ENCODE measurements around the gene ANKRD65. TPM values are rescaled to one million over a fixed set of nuclear protein-coding genes. Genes with fewer than 3 reads are reported as not detected.
A peak's percentile ranks its signal among the peaks of the same experiment; 100 is the strongest.

ANKRD65 gene
- total RNA-seq, 1 donor from 2014 or later: 0.15 TPM

GRCh38 chr1:1373051-1373814, 47.8 kb downstream of the ANKRD65 start:
- peaks cover 3% of the 10 kb centered on the region for H4K20me1 ChIP-seq (ENCODE audit: low read depth)
- DNase-seq (ENCODE audit: low spot score): no peak
- H3K27ac ChIP-seq: no peak overlapping the region
- TF ChIP-seq, protein P1, sequence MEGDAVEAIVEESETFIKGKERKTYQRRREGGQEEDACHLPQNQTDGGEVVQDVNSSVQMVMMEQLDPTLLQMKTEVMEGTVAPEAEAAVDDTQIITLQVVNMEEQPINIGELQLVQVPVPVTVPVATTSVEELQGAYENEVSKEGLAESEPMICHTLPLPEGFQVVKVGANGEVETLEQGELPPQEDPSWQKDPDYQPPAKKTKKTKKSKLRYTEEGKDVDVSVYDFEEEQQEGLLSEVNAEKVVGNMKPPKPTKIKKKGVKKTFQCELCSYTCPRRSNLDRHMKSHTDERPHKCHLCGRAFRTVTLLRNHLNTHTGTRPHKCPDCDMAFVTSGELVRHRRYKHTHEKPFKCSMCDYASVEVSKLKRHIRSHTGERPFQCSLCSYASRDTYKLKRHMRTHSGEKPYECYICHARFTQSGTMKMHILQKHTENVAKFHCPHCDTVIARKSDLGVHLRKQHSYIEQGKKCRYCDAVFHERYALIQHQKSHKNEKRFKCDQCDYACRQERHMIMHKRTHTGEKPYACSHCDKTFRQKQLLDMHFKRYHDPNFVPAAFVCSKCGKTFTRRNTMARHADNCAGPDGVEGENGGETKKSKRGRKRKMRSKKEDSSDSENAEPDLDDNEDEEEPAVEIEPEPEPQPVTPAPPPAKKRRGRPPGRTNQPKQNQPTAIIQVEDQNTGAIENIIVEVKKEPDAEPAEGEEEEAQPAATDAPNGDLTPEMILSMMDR (IDR thresholded peaks at IDR 0.05): no peak
- TF ChIP-seq EZH2phosphoT487 (IDR thresholded peaks at IDR 0.05) (no peak), EZH2 (IDR thresholded peaks at IDR 0.05) (no peak)
- peaks cover 10% of the 10 kb centered on the region for H3K4me1 Mint-ChIP-seq
- no peaks in the 10 kb centered on the region for H3K36me3 Mint-ChIP-seq
- H3K4me2 ChIP-seq: peak overlapping the region; percentile 99
- H3K9me3 ChIP-seq (ENCODE audit: low read depth): no peaks in the 10 kb centered on the region
- H3K27me3 ChIP-seq: no peaks in the 10 kb centered on the region
- peak overlapping the region; percentile 92 for H3K4me3 ChIP-seq
- H3K9me3 Mint-ChIP-seq: no peaks in the 10 kb centered on the region
- peaks cover 17% of the 10 kb centered on the region for H3K79me2 ChIP-seq (ENCODE audit: low read depth)
- no peaks in the 10 kb centered on the region for H3K36me3 ChIP-seq
- H3K4me3 Mint-ChIP-seq: peak overlapping the region; percentile 92
- no peak overlapping the region for H3K9ac ChIP-seq
- no peaks in the 10 kb centered on the region for H3K27me3 Mint-ChIP-seq (ENCODE audit: insufficient read depth, low read depth)
- H3K27ac Mint-ChIP-seq: no peak overlapping the region
- no peak overlapping the region for H2AFZ ChIP-seq (replicated peaks)
- H3F3A ChIP-seq (ENCODE audit: low read depth): peaks cover 22% of the 10 kb centered on the region
- peaks cover 7% of the 10 kb centered on the region for H3K4me1 ChIP-seq

GRCh38 chr1:1371746-1372711, 49.0 kb downstream of the ANKRD65 start:
- no peaks in the 10 kb centered on the region for H3K36me3 Mint-ChIP-seq

GRCh38 chr1:1371364-1371745, 49.7 kb downstream of the ANKRD65 start:
- Histone ChIP-seq H3K4me1 (peaks cover 7% of the 10 kb centered on the region), H3K9me3 (ENCODE audit: low read depth) (no peaks in the 10 kb centered on the region), H3K36me3 (no peaks in the 10 kb centered on the region), H3K4me3 (no peak overlapping the region), H2AFZ (replicated peaks) (no peak overlapping the region), H3K79me2 (ENCODE audit: low read depth) (peaks cover 17% of the 10 kb centered on the region), H4K20me1 (ENCODE audit: low read depth) (peaks cover 3% of the 10 kb centered on the region), H3K4me2 (no peak overlapping the region), H3K27me3 (no peaks in the 10 kb centered on the region), H3K27ac (no peak overlapping the region), H3F3A (ENCODE audit: low read depth) (peaks cover 18% of the 10 kb centered on the region), H3K9ac (no peak overlapping the region)
- TF ChIP-seq EZH2phosphoT487 (IDR thresholded peaks at IDR 0.05) (no peak), EZH2 (IDR thresholded peaks at IDR 0.05) (no peak)
- TF ChIP-seq, protein P1 (IDR thresholded peaks at IDR 0.05): no peak
- Mint-ChIP-seq H3K4me3 (no peak overlapping the region), H3K27me3 (ENCODE audit: insufficient read depth, low read depth) (no peaks in the 10 kb centered on the region), H3K9me3 (no peaks in the 10 kb centered on the region), H3K36me3 (no peaks in the 10 kb centered on the region), H3K27ac (no peak overlapping the region), H3K4me1 (peaks cover 10% of the 10 kb centered on the region)
- DNase-seq (ENCODE audit: low spot score): no peak

More at GRCh38 chr1:1371746-1372711, 49.0 kb downstream of the ANKRD65 start:
- Histone ChIP-seq H3K4me2 (no peak overlapping the region), H3F3A (ENCODE audit: low read depth) (peaks cover 22% of the 10 kb centered on the region), H3K9me3 (ENCODE audit: low read depth) (no peaks in the 10 kb centered on the region), H3K36me3 (no peaks in the 10 kb centered on the region), H4K20me1 (ENCODE audit: low read depth) (peaks cover 3% of the 10 kb centered on the region), H3K9ac (no peak overlapping the region), H3K27me3 (no peaks in the 10 kb centered on the region), H3K79me2 (ENCODE audit: low read depth) (peaks cover 17% of the 10 kb centered on the region), H3K4me1 (peaks cover 7% of the 10 kb centered on the region), H3K4me3 (no peak overlapping the region), H2AFZ (replicated peaks) (no peak overlapping the region), H3K27ac (no peak overlapping the region)
- no peaks in the 10 kb centered on the region for H3K27me3 Mint-ChIP-seq (ENCODE audit: insufficient read depth, low read depth)
- no peak overlapping the region for H3K27ac Mint-ChIP-seq
- peaks cover 10% of the 10 kb centered on the region for H3K4me1 Mint-ChIP-seq
- H3K9me3 Mint-ChIP-seq: no peaks in the 10 kb centered on the region
- no peak overlapping the region for H3K4me3 Mint-ChIP-seq
- TF ChIP-seq, protein P1 (IDR thresholded peaks at IDR 0.05): peak; percentile 92
- no peak for TF ChIP-seq EZH2phosphoT487 (IDR thresholded peaks at IDR 0.05)
- peak; percentile 80 for DNase-seq (ENCODE audit: low spot score)

Measured in neural progenitor cell (in vitro differentiated cells).